GM19351 (cell line): Measurements from ENCODE around the gene KIN.
"Not testable (repeated sequence)": the region's sequence is repeated elsewhere in the genome, so short reads cannot be mapped to it uniquely, and the experiment has no call there.

Source experiments
- ATAC-seq: cut with Tn5 transposase; IDR thresholded peaks from one replicate; pipeline ENCODE4 v1.9.1; 2021; ENCODE audit warnings: mild to moderate bottlenecking, moderate library complexity; ENCODE audit not compliant: unreplicated experiment

Gene KIN, protein sequence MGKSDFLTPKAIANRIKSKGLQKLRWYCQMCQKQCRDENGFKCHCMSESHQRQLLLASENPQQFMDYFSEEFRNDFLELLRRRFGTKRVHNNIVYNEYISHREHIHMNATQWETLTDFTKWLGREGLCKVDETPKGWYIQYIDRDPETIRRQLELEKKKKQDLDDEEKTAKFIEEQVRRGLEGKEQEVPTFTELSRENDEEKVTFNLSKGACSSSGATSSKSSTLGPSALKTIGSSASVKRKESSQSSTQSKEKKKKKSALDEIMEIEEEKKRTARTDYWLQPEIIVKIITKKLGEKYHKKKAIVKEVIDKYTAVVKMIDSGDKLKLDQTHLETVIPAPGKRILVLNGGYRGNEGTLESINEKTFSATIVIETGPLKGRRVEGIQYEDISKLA

DNA sequence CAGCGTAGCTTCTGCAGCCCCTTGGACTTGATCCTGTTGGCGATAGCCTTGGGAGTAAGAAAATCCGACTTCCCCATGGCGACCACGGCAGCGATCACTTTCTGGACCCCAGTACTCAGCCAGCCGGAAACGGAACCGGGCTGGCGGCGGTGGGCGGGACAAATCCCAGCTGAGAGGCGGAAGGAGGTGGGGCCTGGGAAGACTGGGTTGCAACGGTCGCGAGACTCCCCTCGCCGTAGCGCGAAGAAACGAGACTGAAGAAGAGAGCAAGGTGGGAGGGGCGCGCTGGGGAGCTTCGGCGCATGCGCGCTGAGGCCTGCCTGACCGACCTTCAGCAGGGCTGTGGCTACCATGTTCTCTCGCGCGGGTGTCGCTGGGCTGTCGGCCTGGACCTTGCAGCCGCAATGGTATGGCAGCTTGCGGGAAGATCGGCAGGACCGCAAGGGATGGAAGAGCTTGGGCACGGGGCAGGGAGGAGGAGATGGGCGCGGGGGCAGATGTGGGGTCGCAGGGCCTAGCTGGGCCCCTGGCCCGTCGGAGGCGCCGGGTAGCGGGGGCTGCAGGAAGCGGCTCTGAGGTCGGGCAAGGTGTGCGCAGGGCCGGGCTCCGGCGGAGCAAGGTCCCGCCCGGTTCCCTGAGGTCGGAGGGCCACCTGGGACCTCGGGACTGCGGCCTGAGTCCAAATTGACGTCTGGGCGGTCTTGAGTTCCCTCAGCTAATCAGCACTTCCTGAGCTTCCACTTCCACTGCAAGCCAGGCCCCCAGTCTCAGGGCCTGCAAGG is at the start of gene KIN, which contains the start of gene ATP5F1C:
Gene KIN, minus strand, starts transcription at position 137 of the 782 bp plus-strand sequence. Its CDS starts 60 bp downstream, at position 77.
Gene ATP5F1C, plus strand, starts transcription at position 321 of the 782 bp plus-strand sequence. Its CDS starts 31 bp downstream, at position 352.
- ATAC-seq: peak; percentile 93

DNA sequence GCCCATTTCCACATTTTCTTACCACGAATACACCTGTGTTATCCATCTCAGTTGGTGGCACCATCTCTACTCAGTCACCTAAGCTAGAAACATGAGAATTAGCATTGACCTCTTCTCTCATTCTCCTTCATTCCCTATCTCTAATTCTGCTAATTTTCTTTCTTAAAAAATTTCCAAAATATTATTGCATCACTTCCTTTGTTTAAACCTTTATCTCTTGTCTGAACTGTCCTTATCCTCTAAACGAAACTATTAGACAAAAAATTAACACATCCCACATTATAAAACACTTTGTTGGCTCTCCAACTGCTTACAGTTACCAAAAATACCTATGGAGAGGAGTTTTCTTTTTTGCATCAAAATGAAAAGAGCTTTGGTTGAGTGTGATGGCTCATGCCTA is 48.8 kb upstream of the KIN start:
- no peak for ATAC-seq

DNA sequence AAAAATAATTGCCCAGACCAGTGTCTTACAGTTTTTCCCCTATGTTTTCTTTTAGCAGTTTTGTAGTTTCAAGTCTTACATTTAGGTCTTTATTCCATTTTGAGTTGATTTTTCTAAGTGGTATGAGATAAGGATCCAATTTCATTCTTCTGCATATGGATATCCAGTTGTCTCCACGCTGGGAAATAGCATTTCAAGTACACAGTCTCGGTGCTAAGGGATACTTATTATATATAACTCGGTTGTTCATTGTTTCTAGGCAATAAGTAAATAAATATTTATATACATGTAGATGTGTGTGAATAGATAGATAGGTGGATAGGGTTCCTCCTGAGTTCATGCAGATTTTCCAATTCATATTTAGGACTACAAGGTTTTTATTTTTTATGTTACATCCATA is 46.5 kb upstream of the KIN start:
- no peak for ATAC-seq

DNA sequence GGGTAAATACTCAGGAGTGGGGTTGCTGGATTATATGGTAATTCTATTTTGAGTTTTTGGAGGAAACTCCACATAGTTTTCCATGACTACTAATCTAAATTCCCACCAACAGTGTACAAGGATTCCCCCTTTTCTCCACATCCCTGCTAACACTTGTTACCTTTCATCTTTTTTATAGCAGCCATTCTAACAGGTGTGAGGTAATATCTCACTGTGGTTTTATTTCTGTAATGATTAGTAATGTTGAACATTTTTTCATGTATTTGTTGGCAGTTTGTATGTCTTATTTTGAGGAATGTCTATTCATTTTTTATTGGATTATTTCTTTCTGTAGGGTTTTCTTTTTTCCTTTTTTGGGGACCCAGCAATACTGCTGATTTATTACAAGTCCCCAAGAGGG is 45.4 kb upstream of the KIN start:
- no peak for ATAC-seq

DNA sequence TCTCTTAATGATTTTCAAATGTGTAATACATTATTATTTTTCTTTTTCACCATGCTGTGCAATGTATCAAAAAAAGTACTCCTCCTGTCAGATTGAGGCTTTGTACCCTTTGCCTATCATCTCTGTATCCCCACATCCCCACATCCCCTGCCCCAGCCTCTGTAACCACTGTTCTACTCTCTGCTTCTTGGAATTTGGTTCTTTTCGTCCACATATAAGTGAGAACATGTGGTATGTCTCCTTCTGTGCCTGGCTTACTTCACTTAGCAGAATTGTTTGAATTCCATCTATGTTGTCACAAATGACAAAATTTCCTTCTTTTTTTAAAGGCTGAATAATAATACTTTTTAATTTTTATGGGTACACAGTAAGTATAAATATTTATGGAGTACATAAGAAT is 44.3 kb upstream of the KIN start:
- no peak for ATAC-seq

DNA sequence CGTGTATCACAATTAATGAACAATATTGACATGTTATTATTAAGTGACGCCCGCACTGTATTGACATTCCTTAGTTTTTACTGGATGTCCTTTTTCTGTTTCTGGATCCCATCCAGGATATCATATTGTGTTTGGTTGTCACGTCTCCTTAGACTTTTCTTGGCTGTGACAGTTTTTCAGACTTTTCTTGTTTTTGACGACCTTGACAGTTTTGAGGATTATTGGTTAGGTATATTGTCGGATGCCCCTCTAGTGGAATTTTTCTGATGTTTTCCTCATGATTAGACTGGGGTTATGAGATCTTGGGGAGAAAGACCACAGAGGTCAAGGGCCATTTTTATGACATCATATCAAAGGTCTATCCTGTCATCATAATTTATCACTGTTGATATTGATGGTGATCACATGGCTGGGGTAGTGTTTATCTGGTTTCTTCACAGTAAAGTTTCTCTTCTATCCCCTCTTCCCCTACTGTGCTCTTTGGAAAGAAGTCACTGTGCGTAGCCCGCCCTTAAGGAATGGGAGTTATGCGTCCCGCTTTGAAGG is 41.6 kb upstream of the KIN start:
- no peak for ATAC-seq

DNA sequence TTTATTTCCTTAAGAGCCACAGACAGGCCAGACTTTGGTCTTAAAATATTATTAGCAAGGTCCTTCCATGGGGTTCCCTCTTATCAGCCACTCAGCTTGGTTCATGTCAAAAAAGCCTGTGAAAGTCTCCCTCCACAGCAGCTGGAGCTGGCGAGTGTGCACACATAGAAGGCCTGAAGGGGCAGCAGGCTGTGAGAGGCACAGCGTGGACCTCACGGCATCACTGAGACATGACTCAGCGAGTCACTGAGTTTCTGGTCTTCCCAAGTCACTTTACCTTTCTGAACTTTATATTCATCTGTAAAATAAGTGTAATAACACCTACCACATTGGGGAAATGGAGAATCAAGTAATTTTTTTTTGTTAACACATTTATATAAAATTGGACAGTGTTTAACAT is 39.2 kb upstream of the KIN start:
- no peak for ATAC-seq

DNA sequence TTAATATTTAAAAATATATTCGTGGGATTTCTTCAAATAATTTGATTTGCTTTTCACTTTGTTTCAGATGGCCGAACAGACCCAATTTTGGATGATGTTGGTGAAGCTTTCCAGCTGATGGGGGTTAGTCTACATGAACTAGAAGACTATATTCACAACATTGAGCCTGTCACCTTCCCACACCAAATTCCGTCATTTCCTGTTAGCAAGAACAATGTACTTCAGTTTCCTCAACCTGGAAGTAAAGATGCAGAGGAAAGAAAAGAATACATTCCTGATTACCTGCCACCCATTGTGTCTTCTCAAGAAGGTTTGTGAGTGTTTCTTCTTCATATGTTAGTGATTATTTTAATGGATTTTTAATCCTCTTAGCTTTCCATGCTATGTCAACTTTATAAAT is 36.5 kb upstream of the KIN start:
- ATAC-seq: no peak

DNA sequence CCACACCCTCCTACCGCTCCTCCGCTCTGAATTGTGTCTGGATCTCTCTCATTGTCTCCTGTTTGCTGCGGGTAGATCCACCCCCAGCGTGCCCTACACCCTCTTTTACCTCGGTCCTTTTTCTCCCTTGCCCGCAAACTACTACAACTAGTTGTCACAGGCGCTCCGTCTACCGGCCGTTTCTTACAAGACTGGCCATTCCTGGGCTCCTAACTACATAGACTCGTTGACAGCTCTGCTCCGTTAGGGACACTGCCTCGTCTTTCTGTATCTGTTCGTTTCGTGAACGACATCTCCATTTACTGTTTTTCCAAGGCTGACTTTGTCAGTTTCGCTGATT is 31.3 kb upstream of the KIN start:
- peak; percentile 54 for ATAC-seq

DNA sequence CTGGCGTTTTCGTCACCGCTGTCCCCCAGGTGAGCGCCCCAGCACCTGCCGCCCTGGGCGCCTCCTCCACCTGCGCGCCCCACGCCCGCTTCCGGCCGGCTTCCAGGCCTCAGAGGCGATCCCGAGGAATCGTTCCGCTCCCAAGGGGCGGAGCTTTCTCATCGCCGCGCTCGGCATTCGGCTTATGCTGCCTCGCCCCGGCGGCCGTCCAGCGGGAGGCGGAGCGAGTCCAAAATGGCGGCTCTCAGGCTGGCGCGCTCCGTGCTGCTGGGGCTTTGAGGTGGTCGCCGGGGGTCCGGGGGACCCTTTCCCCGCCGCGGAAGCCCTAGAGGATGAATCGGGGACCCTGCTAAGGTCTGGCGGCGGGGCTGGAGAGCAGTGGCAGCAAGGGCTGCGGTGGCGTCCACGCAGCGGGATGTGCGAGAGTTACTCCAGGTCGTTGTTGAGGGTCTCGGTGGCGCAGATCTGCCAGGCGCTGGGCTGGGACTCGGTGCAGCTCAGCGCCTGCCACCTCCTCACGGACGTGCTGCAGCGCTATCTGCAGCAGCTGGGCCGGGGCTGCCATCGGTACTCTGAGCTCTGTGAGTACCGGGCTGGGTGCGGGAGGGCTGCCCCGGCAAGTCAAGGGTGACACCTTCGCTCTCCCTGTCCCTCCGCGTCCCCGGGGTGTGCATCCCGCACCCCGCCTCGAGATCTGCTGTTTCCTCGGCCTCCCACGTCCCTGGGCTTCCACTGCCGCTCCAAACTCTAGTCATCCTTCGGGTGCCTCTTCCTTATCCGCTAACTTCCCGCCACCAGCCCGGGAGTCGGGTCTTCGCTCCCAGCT is 30.7 kb upstream of the KIN start, which contains the start of gene TAF3:
Gene TAF3, plus strand, starts transcription at position 211 of the 826 bp plus-strand sequence. Its CDS starts 205 bp downstream, at position 416.
- peak; percentile 79 for ATAC-seq

DNA sequence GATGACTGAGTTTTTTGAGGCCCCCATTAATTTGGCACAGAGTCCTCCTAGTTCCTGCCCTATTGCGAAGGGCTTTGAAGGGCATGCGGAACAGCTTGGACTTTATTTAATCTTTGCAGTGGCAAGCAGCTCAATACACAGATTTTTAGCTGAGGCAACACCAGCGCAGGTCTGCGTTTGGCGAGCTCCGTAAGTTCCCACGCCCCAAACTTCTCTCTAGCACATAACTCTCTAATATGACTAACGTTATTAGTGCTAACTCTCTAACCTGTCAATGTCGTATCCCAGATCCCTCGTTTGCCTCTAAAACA is 30.1 kb upstream of the KIN start:
- peak; percentile 21 for ATAC-seq

DNA sequence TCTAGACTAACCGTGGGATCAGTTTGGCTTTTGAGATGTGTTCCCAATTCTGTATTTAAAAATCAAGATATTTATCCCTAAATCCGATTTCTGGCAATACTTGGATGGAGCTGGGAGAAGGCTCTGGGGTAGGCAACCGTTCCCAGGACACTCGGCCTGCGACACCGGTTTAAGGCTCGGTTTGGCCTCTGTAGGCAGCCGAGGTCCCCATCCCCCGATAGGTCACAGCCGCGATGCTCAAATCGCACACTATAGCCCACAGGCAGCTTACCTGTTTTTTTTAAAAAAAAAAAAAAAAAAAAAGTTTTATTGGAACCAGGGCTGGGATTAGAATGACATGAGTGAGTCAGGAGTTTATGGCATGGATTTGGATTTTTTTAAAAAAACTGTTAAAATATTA is 29.8 kb upstream of the KIN start:
- ATAC-seq: no peak

DNA sequence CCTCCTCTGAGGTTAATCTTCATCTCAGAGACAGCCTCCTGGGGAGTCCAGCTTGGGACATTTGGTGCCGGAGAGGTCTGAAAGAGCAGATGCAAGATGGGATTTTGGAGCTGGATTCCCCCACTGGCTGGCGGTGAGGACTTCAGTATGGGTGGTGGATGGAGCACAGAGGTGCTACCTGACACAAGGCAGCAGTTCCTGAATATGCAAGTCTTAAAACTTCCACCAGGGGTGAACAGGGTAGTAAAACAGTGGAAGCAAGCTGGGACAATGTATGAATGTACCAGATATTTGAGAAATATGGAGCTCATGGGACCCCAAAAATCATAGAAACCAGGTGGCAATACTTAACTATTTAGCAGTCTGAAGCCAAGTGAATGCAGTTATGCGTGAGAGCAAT is 25.7 kb upstream of the KIN start:
- ATAC-seq: no peak

DNA sequence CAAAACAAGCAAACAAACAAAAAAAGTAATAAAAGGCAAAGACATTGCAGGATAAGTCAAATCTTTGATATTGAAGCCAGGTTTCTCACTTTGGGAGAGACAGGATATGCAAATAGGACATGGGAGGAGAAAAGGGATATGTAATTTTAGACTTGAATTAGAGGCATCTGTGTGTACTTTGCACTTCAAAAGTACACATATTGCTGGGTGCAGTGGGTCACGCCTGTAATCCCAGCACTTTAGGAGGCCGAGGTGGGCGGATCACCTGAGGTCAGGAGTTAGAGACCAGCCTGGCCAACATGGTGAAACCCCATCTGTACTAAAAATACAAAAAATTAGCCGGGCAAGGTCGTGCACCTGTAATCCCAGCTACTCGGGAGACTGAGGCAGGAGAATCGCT is 23.9 kb upstream of the KIN start:
- ATAC-seq: not testable (repeated sequence)

DNA sequence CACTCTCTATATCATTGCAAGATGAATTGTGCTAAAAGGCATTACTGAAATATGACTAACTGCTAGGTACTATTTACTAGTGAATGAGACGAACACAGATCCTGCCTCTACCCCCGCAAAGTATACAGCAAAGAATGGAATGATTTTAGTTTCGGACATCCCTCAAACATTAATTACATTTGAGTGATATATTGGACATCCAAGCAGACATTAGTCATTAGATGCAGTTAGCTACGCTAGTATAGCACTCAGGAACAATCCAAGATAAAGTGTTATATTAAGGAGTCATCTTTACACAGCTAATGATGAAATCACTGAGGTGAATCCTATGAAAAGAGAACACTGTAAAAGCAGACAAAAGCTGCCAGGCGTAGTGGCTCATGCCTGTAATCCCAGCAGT is 23.2 kb upstream of the KIN start:
- no peak for ATAC-seq

DNA sequence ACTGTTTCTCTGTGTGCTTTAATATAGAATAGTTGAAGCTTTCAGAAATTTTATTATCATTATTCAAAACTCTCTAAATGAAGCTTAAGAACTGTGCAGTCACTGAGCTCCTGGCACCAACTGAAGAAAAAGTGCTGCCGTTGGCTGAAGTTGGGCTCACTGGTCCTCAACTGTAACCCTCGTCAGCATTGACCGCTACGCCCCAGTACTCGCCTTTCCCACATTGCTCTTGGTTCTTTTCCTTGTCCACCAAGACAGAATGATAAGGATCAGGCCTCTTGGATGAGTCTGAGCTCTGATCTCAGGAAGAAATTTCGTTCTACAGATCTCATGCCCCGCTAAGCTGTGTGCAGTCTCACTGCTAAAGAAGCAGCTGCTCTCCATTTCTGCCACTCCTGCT is 22.6 kb upstream of the KIN start:
- ATAC-seq: no peak

DNA sequence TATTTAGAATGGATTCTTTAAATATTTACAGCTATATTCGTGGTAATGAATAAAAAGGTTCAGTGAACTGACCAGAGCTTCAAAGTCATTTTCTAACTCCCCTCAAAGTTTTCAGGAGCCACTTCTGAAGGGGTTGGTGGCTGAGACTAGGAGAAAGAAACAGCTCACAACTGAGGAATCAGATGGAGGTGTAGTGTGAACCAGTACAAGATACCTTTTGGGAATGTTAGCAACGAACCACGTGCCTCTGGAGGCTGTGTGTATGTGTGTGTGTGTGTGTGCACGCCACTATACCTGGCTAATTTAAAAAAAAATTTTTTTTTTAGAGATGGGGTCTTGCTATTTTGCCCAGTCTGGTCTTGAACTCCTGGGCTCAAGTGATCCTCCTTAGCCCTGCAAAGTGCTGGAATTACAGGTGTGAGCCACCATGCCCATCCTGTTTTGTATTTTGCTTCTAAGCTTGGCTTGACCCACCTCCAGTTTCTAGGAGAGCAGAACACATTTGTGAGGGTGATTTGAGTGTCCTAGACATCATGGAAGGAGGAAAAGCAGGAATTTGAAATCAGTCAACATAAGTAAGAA is 21.0 kb upstream of the KIN start:
- no peak for ATAC-seq

DNA sequence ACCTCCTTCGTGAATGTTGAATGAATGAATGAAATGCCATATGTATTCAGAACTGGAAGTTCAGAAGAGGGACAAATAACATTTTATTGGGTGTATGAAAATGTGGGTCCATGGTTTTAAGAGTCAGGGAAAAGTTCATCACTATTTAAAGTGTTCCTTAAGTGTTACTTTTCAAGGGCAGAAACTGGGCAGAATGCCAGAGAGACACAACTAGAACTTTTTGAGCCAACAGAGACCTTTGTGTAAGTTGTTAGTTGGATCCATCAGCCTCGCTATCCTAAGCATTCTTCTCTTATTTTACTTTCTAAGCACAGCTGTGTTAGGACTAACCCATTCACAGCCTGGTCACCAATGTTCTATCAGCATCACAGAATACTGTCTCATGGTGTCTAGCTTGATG is 16.9 kb upstream of the KIN start:
- no peak for ATAC-seq

DNA sequence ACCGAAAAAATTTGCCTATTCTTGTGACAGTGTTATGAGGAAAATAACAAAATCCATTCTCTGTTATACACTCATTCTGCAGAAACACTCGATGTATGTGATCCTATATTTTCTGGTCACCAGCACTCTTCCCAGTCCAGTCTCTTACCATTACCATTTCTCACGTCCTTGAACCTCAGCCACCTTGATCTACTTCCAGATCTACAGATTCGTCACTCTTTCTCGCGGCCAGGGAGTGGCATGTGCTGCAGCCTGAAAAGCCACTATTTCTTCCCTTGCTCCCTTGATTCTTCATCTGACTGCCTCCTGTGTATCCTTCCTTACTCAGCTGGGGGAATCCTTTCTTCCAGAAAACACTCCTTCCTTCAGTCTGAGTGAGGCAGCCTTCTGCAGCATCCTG is 16.4 kb upstream of the KIN start:
- ATAC-seq: no peak

DNA sequence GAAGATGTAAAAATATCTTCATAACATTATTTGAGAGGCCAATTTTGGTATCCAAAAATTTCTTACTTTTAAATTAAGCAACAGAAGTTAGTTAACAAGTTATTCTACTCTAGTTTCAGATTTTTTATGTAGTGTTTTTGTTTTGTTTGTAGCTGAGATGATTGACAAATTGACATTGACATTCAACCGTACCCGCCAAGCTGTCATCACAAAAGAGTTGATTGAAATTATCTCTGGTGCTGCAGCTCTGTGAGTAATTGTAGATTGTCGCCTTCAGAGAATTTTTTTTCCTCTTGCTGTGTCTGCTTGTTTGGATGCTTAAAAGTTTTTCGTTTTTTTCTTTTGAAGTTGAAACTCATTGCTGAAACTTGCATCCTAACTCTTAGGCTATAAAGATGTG is 14.8 kb upstream of the KIN start:
- no peak for ATAC-seq

DNA sequence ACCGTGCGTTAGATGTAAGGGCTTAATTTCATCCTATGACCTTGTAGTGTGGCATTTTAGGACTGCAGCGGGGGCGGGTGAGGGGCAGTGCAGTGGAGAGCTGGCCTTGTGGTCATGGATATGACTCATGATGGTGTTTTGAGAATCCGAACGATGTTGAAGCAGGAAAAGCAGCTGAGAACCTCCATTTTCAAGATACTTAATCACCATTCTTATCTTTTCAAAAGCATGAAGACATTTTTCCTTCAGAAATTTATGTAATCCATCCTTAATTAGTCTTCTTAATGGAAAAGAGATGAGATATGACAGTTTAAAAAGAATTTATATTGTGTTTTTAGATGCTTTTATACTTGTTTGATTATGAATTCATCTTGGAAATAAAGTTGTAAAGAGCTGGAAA is 9.8 kb upstream of the KIN start:
- ATAC-seq: no peak
